Testis (tissue), 2 donors: ENCODE results near the gene C1QL3.

Experiments
- POLR2A ChIP-seq: fragments of 450-650 bp; IDR thresholded peaks from one replicate; pipeline ENCODE4 v1.6.1; 2017; ENCODE audit warnings: antibody characterized with exemption, mild to moderate bottlenecking, moderate library complexity
- TF ChIP-seq, protein P1 (sequence below), 3 experiments: fragments of 450-650 bp in 2 of 3; fragments of 200-600 bp in 1 of 3; sonication (generic) in 1 of 3; IDR thresholded peaks; one replicate each; pipeline ENCODE4 v1.5.1; 2016 to 2019; ENCODE audit warnings: antibody characterized with exemption in 3 of 3, mild to moderate bottlenecking in 2 of 3, moderate library complexity in 1 of 3

- TF ChIP-seq, protein P1, sequence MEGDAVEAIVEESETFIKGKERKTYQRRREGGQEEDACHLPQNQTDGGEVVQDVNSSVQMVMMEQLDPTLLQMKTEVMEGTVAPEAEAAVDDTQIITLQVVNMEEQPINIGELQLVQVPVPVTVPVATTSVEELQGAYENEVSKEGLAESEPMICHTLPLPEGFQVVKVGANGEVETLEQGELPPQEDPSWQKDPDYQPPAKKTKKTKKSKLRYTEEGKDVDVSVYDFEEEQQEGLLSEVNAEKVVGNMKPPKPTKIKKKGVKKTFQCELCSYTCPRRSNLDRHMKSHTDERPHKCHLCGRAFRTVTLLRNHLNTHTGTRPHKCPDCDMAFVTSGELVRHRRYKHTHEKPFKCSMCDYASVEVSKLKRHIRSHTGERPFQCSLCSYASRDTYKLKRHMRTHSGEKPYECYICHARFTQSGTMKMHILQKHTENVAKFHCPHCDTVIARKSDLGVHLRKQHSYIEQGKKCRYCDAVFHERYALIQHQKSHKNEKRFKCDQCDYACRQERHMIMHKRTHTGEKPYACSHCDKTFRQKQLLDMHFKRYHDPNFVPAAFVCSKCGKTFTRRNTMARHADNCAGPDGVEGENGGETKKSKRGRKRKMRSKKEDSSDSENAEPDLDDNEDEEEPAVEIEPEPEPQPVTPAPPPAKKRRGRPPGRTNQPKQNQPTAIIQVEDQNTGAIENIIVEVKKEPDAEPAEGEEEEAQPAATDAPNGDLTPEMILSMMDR (IDR thresholded peaks at IDR 0.05): no peak
- no peak for TF ChIP-seq POLR2A
Observed at GRCh38 chr10:16562891-16563290, 41.2 kb upstream of the C1QL3 start.
